Tibial nerve (tissue), 4 donors: ENCODE data around the gene AGAP3. TPM values are rescaled to one million over a fixed set of nuclear protein-coding genes. Genes with fewer than 3 reads are reported as not detected.
A peak's percentile ranks its signal among the peaks of the same experiment; 100 is the strongest.

ENCODE experiments used
- DNase-seq, 2 donors: peaks; one replicate each; pipeline ENCODE4 v3.0.0-alpha.2; 2019; ENCODE audit warnings: low spot score in 2 of 2
- H3K27ac ChIP-seq, 4 donors: fragments of 200-600 bp; sonication (generic) in 3 of 4; one replicate each; pipeline ENCODE4 v1.5.1; 2017 to 2019; ENCODE audit warnings: mild to moderate bottlenecking in 1 of 4
- H3K27me3 ChIP-seq, 2 donors: fragments of 200-600 bp; sonication (generic) in 1 of 2; one replicate each; pipeline versions ENCODE4 v1.5.1 to v1.6.0; 2017 to 2019
- H3K36me3 ChIP-seq, 3 donors: fragments of 200-600 bp; sonication (generic); one replicate each; pipeline ENCODE4 v1.5.1; 2018 to 2019
- H3K4me1 ChIP-seq, 4 donors: fragments of 200-600 bp; sonication (generic) in 3 of 4; one replicate each; pipeline ENCODE4 v1.5.1; 2017 to 2019
- H3K4me3 ChIP-seq, 4 donors: fragments of 200-600 bp; sonication (generic) in 3 of 4; one replicate each; pipeline ENCODE4 v1.5.1; 2017 to 2019; ENCODE audit warnings: mild to moderate bottlenecking in 1 of 4, moderate library complexity in 1 of 4
- H3K9me3 ChIP-seq, 4 donors: fragments of 200-600 bp; sonication (generic) in 3 of 4; one replicate each; pipeline ENCODE4 v1.5.1; 2017 to 2019
- EP300 ChIP-seq, 2 donors: sonication (generic); formaldehyde crosslinking; IDR thresholded peaks; one replicate each; pipeline ENCODE4 v1.6.1; 2017; ENCODE audit warnings: antibody characterized with exemption in 2 of 2, mild to moderate bottlenecking in 1 of 2
- POLR2A ChIP-seq, 2 donors: fragments of 450-650 bp; IDR thresholded peaks; one replicate each; pipeline ENCODE4 v1.6.1; 2017; ENCODE audit warnings: antibody characterized with exemption in 2 of 2, mild to moderate bottlenecking in 2 of 2, moderate library complexity in 2 of 2
- WGBS, 2 donors: methylation state at CpG; one replicate each; pipeline ENCODE4 v1.1.5; 2018; 5-methylcytosine and 5-hydroxymethylcytosine counted together
- total RNA-seq, 4 donors: library from RNA; depleted of rRNA; stranded (reverse); fragments of >200 nt; gene quantifications; one replicate each; pipeline ENCODE4 v1.1.0, GENCODE V29; 2016
- TF ChIP-seq, protein P1 (sequence below), 5 experiments: fragments of 200-600 bp in 3 of 5; fragments of 450-650 bp in 2 of 5; sonication (generic) in 3 of 5; IDR thresholded peaks; one replicate each; pipeline ENCODE4 v1.5.1; 2016 to 2019; ENCODE audit warnings: antibody characterized with exemption in 5 of 5, mild to moderate bottlenecking in 3 of 5, moderate library complexity in 2 of 5

AGAP3 gene
- total RNA-seq, 4 donors from 2014 or later, result 40.0 to 114 (median 87.2) TPM

DNA sequence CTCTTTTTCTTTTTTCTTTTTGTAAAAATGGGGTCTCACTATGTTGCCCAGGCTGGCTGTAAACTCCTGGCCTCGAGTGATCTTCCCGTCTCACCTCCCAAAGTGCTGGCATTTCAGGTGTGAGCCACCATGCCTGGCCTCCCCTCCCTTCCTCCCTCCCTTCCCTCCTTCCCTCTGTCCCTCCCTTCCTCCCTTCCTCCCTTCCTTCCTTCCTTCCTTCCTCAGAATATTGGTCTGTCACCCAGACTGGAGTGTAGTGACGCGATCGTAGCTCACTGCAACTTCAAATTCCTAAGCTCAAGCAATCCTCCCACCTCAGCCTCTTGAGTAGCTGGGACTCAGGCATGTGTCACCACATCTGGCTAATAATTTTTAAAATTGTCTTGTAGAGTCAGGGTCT lies 8.4 kb downstream of the AGAP3 start:
- no peak for DNase-seq
- no peak overlapping the region for H3K4me3 ChIP-seq
- 83 to 85% methylated on average over 5 of the region's 5 CpGs for WGBS, 2 donors
- no peaks in the 10 kb centered on the region for H3K9me3 ChIP-seq
- no peak for TF ChIP-seq EP300 (IDR thresholded peaks at IDR 0.05)
- TF ChIP-seq POLR2A (IDR thresholded peaks at IDR 0.05), result no peak
- TF ChIP-seq, protein P1, sequence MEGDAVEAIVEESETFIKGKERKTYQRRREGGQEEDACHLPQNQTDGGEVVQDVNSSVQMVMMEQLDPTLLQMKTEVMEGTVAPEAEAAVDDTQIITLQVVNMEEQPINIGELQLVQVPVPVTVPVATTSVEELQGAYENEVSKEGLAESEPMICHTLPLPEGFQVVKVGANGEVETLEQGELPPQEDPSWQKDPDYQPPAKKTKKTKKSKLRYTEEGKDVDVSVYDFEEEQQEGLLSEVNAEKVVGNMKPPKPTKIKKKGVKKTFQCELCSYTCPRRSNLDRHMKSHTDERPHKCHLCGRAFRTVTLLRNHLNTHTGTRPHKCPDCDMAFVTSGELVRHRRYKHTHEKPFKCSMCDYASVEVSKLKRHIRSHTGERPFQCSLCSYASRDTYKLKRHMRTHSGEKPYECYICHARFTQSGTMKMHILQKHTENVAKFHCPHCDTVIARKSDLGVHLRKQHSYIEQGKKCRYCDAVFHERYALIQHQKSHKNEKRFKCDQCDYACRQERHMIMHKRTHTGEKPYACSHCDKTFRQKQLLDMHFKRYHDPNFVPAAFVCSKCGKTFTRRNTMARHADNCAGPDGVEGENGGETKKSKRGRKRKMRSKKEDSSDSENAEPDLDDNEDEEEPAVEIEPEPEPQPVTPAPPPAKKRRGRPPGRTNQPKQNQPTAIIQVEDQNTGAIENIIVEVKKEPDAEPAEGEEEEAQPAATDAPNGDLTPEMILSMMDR (IDR thresholded peaks at IDR 0.05), result no peak
- H3K36me3 ChIP-seq, result peaks cover 0 to 4% (median 0%) of the 10 kb centered on the region in 3 donors
- peaks cover 0 to 58% (median 8%) of the 10 kb centered on the region in 4 donors for H3K4me1 ChIP-seq
- no peaks in the 10 kb centered on the region for H3K27me3 ChIP-seq
- H3K27ac ChIP-seq, result peak overlapping the region in 1 of 4 donors; percentile 12

DNA sequence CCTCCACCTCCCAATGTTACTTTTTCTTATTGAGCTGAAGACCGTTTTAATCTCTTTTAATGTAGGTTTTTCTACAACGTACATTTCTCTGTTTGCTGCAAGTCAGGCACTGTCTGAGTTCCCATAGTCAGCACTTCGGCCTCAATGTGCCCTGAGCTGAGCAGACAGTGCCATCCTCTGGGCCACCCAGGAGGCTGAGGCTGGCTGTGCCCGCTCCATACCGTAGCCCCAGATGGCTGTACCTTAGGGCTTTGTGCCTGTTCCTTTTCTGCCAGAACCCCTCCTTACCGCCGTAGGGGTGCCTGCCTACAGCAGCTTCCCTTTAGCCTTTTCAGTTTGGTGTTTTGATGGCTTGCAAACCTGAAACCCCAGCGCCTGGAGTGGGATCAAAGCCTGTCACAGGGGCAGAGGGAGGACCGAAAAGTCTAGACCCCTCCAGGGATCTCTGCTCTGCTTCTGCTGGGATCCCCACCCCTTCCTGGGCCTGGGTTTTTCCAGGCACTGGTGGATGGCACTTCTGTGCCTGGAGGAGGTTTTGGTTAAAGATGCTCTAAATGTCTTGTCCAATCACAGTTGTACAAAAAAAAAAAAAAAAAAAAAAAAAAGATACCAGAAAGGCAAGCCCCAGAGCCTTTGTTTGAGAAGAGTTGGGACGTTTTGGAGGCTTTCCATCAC lies 9.0 kb downstream of the AGAP3 start:
- peak overlapping the region in 2 of 4 donors; percentile 12 to 46 for H3K27ac ChIP-seq
- WGBS, 2 donors, result 65 to 67% methylated on average over 10 of the region's 10 CpGs
- H3K36me3 ChIP-seq, result peaks cover 0 to 4% (median 0%) of the 10 kb centered on the region in 3 donors
- peaks cover 0 to 58% (median 4%) of the 10 kb centered on the region in 4 donors for H3K4me1 ChIP-seq
- H3K9me3 ChIP-seq, result no peaks in the 10 kb centered on the region
- TF ChIP-seq, protein P1 (IDR thresholded peaks at IDR 0.05), result no peak
- TF ChIP-seq POLR2A (IDR thresholded peaks at IDR 0.05) (no peak), EP300 (IDR thresholded peaks at IDR 0.05) (no peak)
- H3K27me3 ChIP-seq, result no peaks in the 10 kb centered on the region
- DNase-seq, result no peak
- H3K4me3 ChIP-seq, result no peak overlapping the region

DNA sequence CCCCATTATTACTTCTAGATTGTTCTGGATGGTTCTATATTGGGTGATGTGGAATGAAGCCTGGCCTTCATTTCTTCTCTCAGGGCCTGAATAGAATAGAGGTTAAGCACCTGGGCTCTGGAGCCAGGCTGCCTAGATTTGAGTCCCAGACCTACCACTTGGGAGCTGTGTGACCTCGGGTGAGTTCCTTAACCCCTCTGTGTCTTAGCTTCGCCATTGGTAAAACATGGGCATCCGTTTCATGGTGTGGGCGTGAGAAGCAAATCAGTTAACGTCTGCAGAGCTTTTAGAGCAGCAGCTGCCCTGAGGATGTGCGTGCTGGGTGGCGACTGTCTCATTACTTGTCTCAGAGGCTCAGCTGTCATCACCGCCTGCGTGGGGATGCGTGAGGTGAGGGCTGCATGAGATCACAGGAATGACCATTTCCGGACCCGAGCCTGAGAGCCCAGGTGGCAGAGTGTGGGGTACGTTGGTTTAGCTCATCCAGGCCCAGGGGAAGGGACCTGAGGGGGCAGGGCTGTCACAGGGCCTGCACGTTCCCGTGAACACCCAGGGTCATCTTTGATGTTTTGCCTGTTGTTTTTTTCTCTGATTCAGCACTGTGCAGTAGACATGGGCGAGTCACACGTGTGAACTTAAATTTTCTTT lies 9.7 kb downstream of the AGAP3 start:
- no peak for DNase-seq
- Histone ChIP-seq H3K4me1 (peaks cover 0 to 58% (median 3%) of the 10 kb centered on the region in 4 donors), H3K27me3 (no peaks in the 10 kb centered on the region), H3K4me3 (no peak overlapping the region), H3K36me3 (peaks cover 0 to 6% (median 0%) of the 10 kb centered on the region in 3 donors), H3K27ac (peak overlapping the region in 1 of 4 donors; percentile 28), H3K9me3 (no peaks in the 10 kb centered on the region)
- TF ChIP-seq POLR2A (IDR thresholded peaks at IDR 0.05), result no peak
- TF ChIP-seq, protein P1 (IDR thresholded peaks at IDR 0.05), result no peak
- no peak for TF ChIP-seq EP300 (IDR thresholded peaks at IDR 0.05)
- 76 to 79% methylated on average over 17 of the region's 17 CpGs for WGBS, 2 donors

DNA sequence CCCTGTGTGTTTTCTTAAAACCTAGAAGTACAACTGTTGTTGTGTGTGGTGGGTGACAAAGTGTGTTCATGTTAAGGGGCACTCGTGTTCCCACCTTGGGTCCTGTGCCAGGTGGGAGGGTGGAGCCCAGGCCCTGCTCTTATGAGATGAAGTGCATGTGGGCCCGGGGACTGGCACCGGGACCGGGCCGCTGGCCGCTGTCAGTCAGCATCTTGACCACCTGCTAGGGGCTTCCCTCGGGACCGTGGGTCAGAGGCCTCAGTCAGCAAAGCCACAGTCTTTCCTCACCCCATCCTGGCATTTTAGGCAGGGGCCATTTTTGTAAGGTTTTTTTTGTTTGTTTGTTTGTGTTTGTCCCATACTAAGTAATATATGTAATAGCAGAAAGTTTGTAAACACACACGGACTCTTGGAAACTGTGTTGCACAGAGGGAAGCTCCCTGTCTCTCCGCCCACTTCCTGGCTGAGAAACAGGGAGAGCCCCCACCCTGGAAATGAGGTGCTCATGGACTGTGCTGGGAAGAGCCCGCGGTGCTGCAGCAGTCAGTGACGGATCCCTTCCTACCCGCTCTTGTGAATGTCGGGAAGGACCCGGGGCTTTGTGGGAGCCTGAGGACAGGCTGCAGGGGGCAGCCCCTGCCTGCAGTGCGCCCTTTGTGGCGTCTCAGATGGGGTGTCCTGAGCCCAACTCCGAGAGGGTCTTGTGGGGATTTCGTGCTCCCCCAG lies 13.4 kb downstream of the AGAP3 start:
- Histone ChIP-seq H3K4me1 (peaks cover 0 to 45% (median 2%) of the 10 kb centered on the region in 4 donors), H3K9me3 (no peaks in the 10 kb centered on the region), H3K4me3 (no peak overlapping the region), H3K27me3 (no peaks in the 10 kb centered on the region), H3K36me3 (peaks cover 0 to 10% (median 0%) of the 10 kb centered on the region in 3 donors), H3K27ac (peak overlapping the region in 2 of 4 donors; percentile 36 to 65)
- 54 to 61% methylated on average over 19 to 20 of the region's 20 CpGs for WGBS, 2 donors
- TF ChIP-seq, protein P1 (IDR thresholded peaks at IDR 0.05), result no peak
- TF ChIP-seq POLR2A (IDR thresholded peaks at IDR 0.05) (no peak), EP300 (IDR thresholded peaks at IDR 0.05) (no peak)
- DNase-seq, result no peak
